GM18951 (cell line): ENCODE measurements around the gene KHDC4.

Source experiments
- POLR2A ChIP-seq: IDR thresholded peaks from 4 replicates; pipeline ENCODE4 v1.6.1; 2011; ENCODE audit warnings: mild to moderate bottlenecking; ENCODE audit not compliant: insufficient read length, insufficient read depth; ENCODE audit errors: extremely low read depth
- in situ Hi-C: fragments of 300-500 bp; cut with MboI; formaldehyde crosslinking; loops from one replicate; pipeline ENCODE4 v1.12.0; 2022; ENCODE audit warnings: low sequenced_read_pairs, mixed read lengths, inconsistent platforms; ENCODE audit not compliant: unreplicated experiment

KHDC4 gene

DNA sequence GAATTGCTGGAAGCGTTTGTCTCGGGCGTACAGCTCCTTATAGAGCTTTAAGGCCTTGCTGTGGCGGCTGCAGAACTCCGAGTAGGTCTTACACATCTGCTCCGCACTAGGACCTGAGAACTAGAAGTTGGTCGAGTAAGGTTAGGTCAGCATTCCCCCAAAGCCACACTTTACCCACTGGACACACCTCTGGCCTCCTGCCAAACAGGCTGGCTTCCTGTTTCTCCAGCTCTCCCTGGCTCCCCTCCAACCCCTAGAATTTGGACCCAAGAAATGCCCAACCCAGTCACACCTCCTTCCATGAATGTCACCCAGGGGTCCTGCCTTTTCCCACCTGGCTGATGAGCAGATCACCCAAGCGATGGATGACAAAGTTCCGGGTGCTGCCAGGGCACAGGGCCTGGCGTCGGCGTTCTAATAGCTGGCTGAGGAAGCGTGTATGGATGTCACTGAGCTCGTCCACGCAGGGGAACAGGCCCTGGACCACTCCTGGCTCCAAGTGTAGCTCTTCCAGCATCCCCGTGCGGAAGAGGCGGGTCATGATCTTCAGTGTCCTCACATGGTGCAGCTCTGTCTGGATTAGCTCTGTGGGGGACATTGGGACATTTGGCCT is 28.5 kb upstream of the KHDC4 start:
- in situ Hi-C loops = no loop called here
- no peak for TF ChIP-seq POLR2A

DNA sequence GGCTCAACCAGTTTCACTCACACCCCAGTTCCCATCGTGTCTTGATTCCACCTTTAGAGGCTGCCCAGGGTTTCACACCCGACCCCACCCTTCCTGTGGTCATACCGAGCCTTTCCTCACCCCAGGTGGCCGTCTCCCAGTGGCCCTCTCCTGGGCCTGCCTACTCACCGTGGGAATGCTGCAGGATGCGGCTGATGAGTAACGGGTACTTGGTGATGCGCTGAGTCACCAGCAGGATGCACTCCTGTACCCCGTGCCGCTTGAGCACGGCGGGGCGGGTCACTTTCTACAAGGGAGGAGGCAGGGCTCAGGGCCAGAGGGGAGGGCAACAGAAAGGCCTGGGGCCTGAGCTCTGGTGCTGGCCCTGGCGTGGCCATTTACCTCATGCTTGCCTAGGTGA is 27.7 kb upstream of the KHDC4 start:
- in situ Hi-C loops = no loop called here
- no peak for TF ChIP-seq POLR2A

DNA sequence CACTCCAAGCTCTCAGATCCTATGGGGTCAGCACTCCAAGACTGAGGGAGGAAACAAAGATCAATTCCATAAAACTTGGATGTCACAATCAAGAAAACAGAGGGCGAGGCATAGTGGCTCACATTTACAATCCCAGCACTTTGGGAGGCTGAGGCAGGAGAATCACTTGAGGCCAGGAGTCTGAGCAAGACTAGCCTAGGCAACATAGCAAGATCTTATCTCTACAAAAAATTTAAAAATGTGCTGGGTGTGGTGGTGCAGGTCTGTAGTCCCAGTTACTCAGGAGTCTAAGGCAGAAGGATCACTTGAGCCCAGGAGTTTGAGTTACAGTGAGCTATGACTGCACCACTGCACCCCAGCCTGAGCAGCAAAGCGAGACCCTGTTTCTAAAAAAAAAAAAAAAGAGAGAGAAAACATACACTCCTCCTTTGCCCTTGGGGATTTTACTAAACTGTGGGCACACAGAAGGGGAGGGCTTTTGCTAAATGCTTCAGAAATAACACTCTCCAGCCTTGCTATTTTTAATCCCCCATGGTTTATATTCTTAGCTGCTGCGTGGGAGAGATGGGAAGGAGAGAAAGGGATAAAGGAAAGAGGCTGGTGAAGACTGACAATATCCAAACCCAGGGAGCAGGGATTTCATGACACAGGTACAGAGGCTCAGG is 26.0 kb upstream of the KHDC4 start:
- in situ Hi-C loops = no loop called here
- no peak for TF ChIP-seq POLR2A

DNA sequence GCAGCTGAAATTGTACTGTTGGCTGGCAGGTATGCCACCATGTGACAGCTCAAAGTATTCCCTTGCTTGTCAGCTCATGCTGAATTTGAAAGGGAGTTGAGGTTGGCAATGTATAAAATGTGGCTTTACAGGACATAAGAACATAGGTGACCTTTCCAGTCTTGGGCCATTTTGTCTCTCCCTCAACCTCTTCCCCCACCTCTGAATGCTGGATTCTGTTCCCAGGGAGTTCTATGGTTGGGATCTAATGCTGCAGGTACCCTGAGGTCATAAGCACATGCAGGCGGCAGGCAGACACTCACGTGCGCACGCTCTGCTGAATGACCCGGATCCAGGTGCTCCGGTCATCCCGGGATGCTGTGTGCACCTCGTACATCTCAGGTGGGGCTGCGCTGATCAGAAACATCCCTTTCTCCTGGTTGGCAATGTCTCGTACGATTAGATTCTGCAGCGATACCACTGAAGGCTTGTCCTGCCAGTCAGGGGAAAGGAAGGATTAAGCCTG is 23.2 kb upstream of the KHDC4 start:
- TF ChIP-seq POLR2A = no peak
- in situ Hi-C loops = no loop called here

DNA sequence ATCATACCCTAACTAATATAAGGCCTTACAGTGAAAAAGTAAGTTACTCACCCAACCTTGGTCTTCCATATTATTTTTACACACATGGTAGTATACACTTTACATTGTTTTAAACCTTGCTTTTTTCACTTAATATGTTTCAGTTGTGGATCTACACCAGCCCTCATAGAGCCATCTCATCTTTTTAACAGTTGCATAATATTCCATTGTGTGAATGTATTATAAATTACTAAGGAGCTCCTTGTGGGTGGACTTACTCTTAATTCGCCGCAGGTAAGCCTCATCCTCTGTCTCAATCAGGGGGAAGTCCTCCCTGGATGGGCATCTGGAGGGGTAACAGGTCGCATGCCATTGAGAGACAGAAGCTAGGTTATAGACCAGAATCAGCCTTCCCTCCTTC is 20.4 kb upstream of the KHDC4 start:
- no peak for TF ChIP-seq POLR2A
- in situ Hi-C loops = no loop called here

DNA sequence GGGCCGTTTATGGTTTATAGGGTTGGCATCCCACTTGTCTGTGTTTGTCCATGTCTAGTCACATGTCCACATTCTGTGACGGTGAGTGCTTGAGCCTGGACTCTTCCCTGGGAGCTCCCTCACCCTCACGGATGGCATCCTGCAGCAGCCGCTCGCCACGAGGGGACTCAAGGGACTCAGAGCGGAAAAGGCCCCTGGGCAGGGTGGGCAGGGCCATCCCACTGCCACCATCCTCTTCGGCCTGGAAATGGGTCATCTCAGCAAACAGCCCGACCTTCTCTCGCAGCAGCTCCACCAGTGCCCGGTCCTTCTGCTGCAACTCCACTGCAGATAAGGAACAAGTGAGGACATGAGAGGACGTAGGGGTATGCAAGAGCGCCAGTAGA is 18.3 kb upstream of the KHDC4 start:
- in situ Hi-C loops = no loop called here
- TF ChIP-seq POLR2A = no peak

DNA sequence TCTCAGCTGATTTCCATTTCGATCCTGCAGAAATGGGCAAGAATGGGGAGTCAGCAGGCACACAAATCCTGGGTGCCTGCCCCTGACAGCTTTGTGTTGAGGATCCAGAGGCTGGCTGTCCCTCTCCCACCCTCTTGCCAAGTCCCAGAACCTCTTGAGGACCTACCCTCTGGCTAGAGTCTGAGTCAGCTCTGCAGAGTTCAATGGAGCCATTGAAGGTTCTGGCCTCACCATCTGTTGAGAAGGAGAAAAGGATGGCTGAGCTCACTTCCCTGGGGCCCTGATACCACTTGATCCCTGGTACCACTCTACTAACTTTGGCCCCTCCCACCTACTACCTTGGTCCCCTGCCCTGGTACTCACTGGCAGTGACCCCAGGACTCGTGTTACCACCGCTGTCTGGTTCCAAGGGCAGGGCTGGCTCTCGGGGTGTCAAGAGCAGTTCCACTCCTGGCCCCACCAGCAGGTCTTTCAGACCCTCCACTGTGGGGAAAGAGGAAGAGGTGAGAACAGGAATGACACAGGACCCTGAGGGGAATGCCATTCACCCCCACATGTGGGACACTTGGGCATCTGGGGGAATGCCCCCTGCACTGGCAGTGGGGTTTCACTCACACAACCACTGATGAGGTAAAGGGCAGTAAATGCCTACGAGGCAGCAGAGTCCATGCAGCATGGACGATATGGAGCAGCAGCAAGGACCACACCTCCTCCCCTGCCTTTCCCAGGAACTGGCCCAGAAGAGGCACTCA is 17.7 kb upstream of the KHDC4 start:
- in situ Hi-C loops = no loop called here
- TF ChIP-seq POLR2A = no peak

DNA sequence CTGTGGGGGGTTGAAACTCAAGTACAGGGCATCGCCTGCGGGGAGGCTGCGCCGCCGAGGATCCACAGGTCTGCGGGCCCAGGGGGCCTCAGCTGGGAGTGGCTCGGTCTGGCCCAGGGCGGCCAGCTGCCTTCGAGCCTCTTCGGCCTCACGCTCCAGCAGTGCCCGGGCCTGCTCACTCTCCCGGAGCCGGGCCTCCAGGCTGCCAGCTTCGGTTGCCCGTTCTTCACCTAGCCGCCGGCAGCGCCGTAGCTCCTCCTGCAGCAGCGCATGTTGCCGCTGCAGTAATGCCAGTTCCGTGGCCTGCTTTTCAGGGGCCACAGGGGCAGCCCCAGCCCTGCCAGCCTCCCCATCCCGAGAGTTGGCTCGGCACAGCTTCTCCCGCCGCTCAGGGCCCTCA is 16.6 kb upstream of the KHDC4 start:
- TF ChIP-seq POLR2A = no peak
- in situ Hi-C loops = no loop called here

DNA sequence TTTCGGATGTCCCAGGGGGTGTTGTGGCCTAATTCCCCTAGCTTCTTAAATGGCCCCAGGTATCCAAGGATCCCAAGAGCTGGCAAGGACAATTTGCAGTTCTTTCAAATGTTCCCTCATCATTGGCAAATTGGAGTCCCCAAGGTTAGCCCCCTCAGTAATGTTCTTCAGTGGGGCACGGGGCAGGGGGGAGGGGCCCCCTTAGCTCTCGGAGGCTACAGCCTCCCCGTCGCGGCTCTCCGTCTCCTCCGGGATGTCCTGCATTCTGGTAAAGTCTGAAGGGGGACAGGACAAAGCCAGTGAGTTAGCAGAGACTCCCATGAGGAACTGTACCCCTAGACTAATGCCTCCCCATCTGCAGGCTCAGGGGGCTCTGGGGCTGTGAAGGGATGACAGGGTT is 13.5 kb upstream of the KHDC4 start:
- no peak for TF ChIP-seq POLR2A
- in situ Hi-C loops = loop anchor here (5.0 kb wide), 1 partner anchor 35 kb away; no protein-coding TSS in a partner anchor

DNA sequence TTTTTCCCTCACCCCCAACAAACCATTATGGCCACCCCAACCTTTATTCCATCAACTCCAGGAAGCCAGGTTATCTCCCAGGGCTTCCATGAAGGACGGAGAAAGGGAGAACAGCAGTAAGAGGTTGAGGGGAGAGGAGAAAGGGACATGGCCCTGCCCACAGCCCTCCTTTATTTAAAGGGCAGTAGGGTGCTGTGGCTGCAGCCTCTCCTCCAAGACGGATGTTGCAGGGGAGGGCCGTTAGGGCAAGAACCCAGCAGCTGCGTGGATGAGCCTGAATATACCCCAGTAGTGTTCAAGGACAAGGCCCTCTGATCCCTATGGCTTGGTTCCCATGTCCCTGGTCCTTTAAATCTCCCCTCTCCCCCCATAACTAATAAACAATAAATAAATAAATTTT is 13.1 kb upstream of the KHDC4 start:
- in situ Hi-C loops = loop anchor here (5.0 kb wide), 1 partner anchor 35 kb away; no protein-coding TSS in a partner anchor

DNA sequence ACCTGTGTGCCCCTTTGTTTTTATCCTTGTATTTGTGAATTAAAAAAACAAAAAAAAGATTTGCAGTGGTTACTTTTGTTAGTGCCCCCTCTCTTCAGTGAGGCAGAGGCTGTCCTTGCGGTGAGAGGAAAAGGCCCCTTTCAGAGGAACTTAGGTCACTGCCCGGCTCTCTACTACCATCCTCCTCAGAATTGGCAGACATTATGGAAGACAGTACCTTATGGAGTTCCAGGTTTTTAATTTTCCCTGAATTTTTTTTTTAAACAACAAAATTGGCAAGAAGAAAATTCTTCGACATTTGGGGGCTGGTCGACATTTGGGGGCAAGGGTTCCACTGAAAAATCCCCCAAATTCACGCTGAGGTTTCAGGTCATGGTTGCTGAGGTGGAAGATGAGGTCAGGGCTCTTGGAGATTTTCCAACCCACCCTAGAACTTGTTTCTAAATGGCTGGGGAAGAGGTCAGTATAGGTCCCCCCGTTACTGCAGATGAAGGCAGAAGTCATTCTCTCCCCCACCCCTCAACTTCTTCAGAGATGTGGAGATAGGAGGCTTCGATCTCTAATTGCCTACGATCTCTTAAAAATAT is 12.5 kb upstream of the KHDC4 start:
- in situ Hi-C loops = loop anchor here (5.0 kb wide), 1 partner anchor 36 kb away; no protein-coding TSS in a partner anchor
- TF ChIP-seq POLR2A = no peak

More for the DNA sequence above, 13.1 kb upstream of the KHDC4 start:
- no peak for TF ChIP-seq POLR2A

DNA sequence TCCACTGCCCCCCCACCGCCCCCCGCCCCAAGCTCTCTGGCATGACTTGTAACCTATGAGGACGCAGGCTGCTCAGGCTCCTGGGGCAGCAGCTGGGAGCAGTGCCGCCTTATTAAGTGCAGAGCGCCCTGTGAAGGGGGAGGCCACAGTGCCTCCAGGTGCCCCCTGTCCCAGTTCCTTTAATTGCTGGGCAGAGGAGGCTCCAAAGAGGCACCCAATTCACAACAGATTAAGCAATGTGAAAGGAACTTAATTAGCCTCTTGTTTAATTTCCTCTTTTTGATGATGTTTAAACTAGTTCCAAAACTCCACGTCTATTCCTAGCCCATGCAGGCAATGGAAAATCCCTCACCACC is 10.2 kb upstream of the KHDC4 start:
- TF ChIP-seq POLR2A = no peak
- in situ Hi-C loops = no loop called here

DNA sequence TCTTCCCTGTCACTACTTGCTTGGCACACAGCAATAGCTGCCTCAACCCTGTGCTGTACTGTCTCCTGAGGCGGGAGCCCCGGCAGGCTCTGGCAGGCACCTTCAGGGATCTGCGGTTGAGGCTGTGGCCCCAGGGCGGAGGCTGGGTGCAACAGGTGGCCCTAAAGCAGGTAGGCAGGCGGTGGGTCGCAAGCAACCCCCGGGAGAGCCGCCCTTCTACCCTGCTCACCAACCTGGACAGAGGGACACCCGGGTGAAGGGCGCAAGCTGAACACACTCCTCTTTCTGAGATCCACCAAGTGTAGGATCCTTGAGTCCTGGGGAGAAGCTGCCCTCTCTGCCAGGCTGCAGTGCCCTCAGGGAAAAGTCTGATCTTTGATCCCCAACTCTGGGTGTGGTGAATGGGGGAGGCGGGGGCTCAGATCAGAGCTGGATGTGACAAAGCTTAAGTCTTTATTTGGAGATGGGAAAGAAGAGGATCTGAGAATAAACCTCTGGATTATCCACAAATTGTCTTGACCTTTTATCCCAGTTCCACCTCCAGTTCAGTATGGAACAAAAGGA is 8.4 kb upstream of the KHDC4 start:
- no peak for TF ChIP-seq POLR2A
- in situ Hi-C loops = no loop called here
